Activated T-cell treated with anti-CD3 and anti-CD28 coated beads for 24 hours (primary cell): Measurements from ENCODE around the gene GABRR2.

Experiments
- DNase-seq: peaks from one replicate; pipeline ENCODE4 v3.0.0-alpha.2; 2020; ENCODE audit warnings: low read depth

GABRR2 gene

DNA sequence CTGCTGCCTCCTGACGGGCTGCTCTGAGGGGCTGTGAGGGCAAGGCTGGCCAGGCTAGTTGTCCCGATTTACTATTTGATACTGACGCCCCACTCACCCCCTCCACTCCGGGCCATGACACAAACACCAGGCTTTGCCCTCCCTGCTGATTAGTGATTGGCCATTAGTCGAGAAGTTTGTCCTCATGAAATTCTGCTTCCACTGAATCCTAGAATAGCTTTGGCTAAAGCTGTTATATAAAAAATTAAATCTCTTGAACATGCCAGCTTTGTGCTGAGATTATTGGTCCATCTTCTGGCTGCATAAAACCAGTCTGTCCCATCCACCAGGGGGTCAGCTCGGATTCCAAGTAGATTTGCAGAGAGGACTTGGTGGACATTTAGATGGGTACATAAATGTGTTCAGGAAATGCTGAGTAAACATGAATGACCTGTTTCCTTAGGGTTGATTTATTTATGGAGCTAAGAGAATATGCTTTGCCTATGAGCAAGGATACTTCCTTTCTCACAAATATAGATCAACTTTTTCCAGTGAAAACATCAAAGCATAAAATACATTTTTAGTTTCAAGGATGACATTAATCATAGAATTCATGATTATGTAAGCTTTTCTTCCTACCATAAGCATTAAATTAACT lies at the start of gene GABRR2:
Gene GABRR2, minus strand, starts transcription at position 51 of the 637 bp plus-strand sequence. CDS start 134 bp downstream, outside the sequence.
- DNase-seq, result no peak

DNA sequence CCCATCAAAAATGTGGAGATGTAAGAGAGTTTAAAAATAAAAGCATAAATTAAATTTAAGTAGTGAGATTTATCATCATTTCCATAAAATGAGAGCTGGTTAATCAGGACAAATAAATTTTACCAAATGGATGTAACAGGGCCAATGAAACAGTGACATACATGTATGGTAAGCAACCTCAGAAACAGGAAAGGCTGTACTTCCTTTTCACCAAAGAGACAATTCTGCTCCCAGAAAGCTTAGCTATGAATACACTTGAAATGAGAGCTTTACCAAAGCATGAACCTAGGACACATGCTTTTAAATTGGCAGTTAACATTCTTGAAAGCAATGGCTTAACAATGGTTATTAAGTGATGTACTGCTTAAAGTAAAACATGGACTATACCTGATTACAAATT lies 49.5 kb upstream of the GABRR2 start:
- no peak for DNase-seq

- DNase-seq, result no peak
These were observed 46.1 kb upstream of the GABRR2 start for GRCh38 chr6:89361171-89361570.

DNA sequence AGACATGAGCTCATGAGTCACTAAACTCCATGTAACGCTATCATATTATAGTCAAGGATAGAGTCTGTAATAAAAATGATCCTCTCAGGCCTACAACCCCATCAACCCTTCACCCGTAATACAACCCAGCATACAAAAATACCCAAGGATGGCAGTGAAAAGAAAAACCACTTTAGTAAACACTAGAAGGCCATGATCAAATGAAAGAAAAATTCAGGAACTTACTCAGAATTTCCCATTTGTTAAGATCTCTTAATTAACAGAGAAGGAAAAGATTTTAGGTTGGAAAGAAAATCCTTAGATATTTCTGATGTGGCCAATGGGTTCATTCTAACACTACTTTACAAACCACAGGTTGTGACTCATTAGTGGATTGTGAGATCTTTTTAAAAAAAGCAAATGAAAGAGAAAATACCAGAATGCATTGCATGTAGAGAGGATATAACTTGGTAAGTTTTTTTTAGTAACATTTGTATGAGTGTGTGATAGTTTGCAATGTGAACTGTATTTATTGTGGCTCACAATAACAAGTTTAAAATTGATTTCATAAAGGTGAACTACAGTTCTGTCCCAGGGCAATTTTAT lies 45.4 kb upstream of the GABRR2 start:
- DNase-seq, result no peak

DNA sequence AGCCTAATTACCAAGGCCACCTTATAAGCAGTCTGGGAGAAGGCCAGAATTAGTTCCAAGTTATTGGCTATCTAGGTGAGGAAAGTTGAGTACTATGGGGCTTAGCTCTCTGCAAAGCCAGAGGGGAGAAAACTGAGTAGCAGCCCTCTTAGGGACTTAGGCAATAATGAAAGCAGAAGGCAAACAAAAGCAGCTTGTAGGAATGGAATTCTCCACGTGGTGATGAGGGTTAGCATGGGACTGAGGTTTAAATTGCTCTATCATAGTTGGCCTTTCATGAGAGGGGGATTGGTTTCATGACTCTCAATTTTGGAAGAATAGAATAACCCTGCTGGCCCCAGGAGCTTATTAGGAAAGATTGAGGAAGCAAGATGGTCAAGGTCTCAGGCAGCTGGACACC lies 44.5 kb upstream of the GABRR2 start:
- no peak for DNase-seq

DNA sequence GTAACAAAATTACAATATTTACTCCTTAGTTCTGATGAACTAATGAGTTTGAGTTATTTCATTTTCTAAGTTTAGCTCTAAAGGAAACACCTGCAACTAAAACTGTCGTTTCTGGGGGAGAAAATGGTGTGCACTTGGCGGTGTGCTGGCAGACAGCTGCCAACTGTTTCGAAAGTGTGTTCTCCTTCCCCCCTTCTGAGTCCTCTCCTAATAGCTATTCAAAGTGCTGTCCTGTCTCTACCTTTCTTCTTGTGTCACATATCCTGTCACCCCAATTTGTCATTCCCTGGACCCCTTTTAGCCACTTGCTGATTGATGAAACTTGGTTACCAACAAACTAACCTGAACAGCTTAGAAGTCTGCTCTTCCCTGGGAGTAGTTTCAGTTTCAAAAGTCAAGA lies 42.3 kb upstream of the GABRR2 start:
- DNase-seq, result no peak

GRCh38 chr6:89356642-89357170 lies 41.6 kb upstream of the GABRR2 start:
- no peak for DNase-seq

DNA sequence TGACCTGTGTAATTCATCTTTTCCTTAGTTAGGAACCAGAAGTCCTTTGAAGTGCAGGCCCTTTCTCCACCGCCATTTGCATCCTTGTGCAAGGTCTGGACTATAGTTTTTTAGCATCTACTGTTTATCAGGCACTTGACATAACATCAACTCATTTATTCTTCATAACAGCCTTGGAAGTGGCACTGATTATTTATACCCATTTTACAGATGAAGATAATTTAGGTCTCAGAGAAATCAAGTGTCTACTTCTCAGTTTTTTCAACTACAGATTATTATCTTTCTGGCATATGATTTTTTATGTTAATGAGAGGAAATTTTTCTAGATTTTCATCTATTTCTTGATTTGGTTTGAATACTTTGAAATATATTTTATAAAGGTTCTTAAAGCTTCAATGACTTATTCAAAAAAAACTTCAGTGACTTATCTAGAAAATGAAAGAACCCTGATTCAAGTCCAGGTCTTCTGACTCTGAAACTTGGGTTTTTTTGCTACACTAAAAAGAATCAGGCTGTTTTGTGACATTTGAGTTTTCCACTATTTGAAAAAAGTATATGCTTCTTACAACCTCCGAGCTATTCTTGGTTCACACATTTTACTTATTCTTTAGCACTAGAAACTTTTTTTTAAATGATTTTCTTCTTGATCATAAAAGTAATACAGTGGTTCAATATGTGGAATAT lies 40.6 kb upstream of the GABRR2 start:
- DNase-seq, result no peak

- no peak for DNase-seq
These were observed 38.7 kb upstream of the GABRR2 start for GRCh38 chr6:89353702-89354392.

GRCh38 chr6:89353118-89353556 lies 38.0 kb upstream of the GABRR2 start:
- no peak for DNase-seq

DNA sequence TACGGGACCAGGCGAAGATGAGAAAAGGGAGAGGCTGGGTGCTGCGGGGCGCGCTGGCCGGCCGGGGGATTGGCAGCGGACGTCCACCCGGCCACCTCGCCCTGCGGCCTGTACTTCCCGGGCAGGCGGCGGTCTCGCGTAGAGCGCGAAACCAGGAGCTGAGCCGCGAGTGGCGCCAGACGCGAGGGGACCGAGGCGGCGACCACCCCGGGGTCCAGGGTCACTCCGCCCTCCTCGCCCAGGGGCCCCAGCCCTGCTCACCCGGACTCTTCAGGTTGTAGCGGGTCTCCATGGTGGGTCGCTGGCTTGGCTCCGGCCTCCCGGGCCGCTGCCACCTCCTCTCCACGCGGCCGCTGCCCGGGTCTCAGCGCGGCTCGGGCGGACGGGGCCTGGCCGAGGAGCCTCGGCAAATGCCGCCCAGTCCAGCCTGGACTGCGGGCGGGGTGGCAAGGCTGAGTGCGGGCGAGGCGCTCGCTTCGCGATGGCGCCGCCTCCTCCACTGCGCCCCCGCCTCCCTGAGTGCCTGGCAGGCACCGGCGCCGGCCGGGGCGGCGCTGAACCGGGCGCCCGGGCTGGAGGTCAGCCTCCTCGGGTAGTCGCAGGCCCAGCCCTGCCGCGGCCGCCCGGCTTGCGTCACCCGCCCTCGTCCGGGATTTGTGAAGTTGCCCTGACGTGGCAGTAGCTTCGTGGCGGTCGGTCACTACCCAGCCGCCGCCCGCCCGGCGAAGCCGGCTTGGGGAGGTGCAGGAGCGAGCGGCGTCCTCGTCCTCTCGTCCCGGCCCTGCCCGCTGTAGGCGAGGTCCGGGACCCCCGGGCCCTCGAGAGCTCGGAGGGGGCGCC lies 37.4 kb upstream of the GABRR2 start, which contains the start of gene UBE2J1:
Gene UBE2J1, minus strand, starts transcription at position 445 of the 840 bp plus-strand sequence. Its CDS starts 153 bp downstream, at position 292.
- DNase-seq, result peak; percentile 58

- DNase-seq, result no peak
These were observed 36.7 kb upstream of the GABRR2 start for GRCh38 chr6:89351671-89352277.

DNA sequence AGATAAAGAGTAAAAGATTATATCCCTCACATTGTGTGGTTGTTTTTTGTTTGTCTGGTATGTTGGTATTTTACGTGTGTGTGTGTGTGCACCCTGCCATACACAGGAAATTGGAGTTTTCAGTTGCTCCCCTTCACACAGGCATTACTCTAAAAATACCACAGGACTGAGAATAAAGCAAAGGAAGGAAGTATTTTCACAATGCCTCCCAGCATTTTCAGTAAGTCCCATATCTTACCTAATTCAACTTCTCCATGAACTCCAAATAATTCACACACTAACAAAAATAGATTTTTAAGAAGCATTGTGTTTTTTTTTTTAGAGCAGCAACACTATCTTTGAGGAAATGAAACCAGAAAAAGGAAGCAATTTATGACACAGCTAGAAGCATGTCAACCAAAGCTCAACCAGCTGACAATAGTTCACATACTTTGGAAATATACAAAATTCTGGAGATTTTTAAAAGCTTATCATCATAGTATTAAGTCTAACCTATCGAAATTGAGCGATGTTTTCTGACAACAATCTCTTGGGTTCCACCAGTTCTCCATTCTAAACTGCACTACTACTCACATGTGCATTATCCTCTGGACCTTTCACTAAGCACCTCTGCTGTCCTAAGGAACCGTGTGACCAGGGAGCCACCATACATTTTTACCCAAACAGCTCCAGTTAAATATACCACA lies 35.3 kb upstream of the GABRR2 start:
- DNase-seq, result no peak

- DNase-seq, result no peak
These were observed 33.3 kb upstream of the GABRR2 start for GRCh38 chr6:89348372-89348771.

DNA sequence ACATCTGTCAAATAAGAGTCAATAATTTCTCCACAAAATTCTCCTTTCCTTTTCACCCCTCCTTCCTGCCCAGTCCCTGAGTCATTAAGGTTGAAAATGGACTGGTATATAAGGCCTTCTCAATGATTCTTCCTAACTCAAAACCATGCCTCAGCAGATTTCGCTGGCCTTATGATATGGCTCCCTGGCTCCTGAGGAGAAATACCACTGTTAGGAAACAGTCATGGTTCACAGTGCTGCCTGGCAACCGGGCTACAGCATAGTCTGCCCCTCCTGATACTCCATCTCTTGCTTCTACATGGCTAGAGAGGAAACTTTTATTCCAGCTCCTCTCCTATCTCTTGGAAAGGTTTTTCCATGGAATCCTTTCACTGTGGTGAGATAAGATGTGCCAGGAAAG lies 32.7 kb upstream of the GABRR2 start:
- DNase-seq, result no peak

DNA sequence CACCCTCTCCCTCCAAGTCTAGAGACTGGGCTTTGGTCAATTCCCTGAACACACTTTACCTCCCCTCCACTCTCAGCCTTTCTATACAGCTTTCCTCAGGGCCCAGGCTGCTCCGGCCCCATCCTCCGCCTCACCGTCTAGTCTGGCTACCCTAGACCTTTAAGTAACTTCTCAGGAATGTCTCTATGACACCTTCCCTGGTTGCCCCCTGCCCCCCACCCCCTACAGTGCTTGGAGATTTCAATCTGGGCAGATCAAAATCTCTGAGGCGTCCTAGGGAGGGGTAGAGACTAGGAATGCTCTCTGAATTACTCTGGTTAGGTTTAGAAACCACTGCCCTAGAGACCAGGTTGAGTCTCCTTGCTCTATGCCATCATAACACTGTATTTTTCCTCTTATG lies 31.3 kb upstream of the GABRR2 start:
- no peak for DNase-seq

GRCh38 chr6:89339565-89339964 lies 24.5 kb upstream of the GABRR2 start:
- no peak for DNase-seq

DNA sequence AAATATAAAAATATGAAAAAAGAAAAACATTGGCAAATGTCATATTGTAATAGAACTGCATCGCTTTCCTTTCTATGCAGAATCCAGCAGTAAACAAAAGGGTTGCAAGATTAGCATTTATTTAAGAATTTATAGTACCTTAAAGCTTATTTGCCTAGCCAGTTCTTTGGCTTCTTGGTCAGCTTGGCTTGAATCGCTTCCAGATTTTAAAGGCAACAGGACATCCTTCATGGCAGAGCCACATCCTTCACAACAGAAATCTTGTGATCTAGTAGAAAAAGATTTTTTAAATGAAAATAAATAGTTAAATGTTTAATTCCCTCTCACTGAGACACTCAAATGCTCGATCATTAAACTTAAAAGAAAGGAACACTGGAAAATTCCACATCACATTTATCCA lies 20.1 kb upstream of the GABRR2 start:
- DNase-seq, result no peak

DNA sequence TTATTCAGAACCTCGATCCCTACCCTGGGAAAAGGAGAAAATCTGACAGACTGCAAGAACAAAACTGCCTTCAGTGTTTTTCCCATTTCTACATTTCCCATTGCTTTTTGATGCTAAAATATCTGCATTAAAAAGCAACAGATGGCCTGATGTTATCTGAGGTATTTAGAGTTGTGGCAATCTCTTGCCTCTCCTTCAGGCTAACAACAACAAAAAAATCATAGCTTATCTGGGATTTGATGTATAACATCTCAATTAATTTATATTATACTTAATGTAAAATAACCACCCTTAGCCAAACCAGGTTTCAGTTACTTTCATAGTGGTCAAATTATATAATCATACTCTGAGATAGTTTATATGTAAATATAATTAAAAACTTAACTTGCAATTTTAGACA lies 15.8 kb upstream of the GABRR2 start:
- no peak for DNase-seq

DNA sequence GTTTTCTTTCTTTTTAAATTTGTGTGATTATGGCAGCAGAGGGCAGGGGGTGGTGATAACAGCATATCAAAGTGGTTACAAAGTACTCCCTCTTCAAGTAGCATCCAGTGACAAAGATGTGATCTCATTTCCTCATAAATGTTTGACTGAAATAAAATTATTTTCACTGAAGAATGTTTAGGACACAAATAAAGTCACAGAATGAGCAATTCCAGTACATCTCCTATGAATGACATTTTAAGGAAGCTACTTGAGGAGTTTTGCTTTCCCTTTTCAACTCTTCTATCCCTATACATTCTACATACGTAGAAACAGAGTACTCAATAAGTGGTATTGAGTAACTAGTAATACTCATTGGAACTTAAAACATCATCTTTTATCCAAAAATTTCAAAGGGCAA lies 13.9 kb upstream of the GABRR2 start:
- DNase-seq, result no peak

DNA sequence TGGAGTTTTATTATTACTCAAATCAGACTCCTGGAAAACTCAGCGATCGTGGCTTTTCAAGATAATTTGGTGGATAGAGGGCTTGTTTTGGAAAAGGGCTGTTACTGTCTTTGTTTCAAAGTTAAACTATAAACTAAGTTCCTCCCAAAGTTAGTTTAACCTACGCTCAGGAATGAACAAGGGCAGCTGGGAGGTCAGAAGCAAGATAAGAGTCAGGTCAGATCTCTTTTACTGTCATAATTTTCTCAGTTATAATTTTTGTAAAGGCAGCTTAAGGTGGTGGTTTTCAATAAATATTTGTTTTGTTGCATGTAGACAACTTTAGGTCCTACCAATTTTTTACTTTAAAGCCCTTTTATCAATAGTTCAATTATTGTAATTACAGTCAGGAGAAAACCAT lies 9.2 kb upstream of the GABRR2 start:
- no peak for DNase-seq
